ENCODE data around the gene PSTK. TPM values are rescaled to one million over a fixed set of nuclear protein-coding genes. Genes with fewer than 3 reads are reported as not detected.
A peak's percentile ranks its signal among the peaks of the same experiment; 100 is the strongest.

The PSTK gene
- total and polyA plus RNA-seq, 2 of the 13 experiments (the other 11 are each of a cell fraction or from before 2014, with no cell fraction given): 8.2 to 9.3 TPM

DNA sequence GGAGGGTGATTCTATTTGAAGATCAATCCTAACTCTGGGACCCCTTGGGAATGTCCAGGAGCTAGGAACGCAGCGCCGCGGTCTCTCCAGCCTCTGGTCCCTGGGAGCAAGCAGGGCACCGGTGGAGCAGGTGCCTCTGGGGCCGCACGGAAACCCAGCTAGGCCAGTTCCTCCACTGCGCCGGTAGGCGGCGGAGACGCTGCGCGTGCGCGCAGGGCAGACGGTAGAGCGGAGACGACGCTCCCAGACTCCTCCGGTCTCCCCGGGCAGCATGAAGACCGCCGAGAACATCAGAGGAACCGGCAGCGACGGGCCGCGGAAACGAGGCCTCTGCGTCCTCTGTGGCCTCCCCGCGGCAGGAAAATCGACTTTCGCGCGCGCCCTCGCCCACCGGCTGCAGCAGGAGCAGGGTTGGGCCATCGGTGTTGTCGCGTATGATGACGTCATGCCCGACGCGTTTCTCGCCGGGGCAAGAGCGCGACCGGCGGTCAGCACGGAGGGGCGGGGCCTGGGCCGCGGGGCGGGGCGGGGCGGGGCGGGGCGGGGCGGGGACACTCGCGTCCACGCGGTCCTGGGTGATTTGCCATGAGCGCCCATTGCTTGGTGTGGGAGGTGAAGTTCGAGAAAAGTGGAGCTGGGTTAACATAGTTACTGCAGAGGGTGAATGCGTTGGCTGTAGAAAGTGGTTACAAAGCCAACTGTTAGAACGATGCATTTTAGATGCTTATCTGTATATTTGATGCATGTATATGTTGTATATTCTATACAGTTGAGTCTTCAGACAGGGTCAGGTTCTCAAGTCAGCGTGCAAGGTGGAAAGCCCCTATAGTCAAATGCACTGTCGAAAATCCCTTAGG lies at the start of gene PSTK (continued):
- TF ChIP-seq, protein P1, sequence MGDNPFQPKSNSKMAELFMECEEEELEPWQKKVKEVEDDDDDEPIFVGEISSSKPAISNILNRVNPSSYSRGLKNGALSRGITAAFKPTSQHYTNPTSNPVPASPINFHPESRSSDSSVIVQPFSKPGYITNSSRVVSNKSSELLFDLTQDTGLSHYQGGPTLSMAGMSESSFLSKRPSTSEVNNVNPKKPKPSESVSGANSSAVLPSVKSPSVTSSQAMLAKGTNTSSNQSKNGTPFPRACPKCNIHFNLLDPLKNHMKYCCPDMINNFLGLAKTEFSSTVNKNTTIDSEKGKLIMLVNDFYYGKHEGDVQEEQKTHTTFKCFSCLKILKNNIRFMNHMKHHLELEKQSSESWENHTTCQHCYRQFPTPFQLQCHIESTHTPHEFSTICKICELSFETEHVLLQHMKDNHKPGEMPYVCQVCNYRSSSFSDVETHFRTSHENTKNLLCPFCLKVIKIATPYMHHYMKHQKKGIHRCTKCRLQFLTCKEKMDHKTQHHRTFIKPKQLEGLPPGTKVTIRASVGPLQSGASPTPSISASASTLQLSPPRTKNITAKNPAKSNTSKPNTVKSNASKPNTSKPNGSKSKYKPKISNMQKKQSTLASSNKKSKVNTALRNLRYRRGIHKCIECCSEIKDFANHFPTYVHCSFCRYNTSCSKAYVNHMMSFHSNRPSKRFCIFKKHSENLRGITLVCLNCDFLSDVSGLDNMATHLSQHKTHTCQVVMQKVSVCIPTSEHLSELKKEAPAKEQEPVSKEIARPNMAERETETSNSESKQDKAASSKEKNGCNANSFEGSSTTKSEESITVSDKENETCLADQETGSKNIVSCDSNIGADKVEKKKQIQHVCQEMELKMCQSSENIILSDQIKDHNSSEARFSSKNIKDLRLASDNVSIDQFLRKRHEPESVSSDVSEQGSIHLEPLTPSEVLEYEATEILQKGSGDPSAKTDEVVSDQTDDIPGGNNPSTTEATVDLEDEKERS (CRISPR knock-in tag; IDR thresholded peaks at IDR 0.05): no peak
- TF ChIP-seq, protein P2, sequence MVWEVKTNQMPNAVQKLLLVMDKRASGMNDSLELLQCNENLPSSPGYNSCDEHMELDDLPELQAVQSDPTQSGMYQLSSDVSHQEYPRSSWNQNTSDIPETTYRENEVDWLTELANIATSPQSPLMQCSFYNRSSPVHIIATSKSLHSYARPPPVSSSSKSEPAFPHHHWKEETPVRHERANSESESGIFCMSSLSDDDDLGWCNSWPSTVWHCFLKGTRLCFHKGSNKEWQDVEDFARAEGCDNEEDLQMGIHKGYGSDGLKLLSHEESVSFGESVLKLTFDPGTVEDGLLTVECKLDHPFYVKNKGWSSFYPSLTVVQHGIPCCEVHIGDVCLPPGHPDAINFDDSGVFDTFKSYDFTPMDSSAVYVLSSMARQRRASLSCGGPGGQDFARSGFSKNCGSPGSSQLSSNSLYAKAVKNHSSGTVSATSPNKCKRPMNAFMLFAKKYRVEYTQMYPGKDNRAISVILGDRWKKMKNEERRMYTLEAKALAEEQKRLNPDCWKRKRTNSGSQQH (CRISPR knock-in tag; IDR thresholded peaks at IDR 0.05; ENCODE audit: low read depth): peak; percentile 71; the same call in 1 of the 2 replicates
- peak; percentile 92 for TF ChIP-seq XRCC5 (optimal IDR thresholded peaks at IDR 0.05; ENCODE audit: low read length)
- no peak for TF ChIP-seq ESRRA (CRISPR knock-in tag; IDR thresholded peaks at IDR 0.05; ENCODE audit: low read depth)
- TF ChIP-seq ZNF121 (CRISPR knock-in tag; IDR thresholded peaks at IDR 0.05): no peak
- TF ChIP-seq MXI1 (IDR thresholded peaks at IDR 0.05; ENCODE audit: borderline replicate concordance, low read depth, low read length): peak; percentile 56; the same call in 2 of the 3 replicates
- peak; percentile 99 for TF ChIP-seq ATF7 (IDR thresholded peaks at IDR 0.05)
- peak; percentile 93 for TF ChIP-seq ATF7 (CRISPR knock-in tag; IDR thresholded peaks at IDR 0.05)
- TF ChIP-seq PPARG (CRISPR knock-in tag; conservative IDR thresholded peaks at IDR 0.05): no peak
- TF ChIP-seq ZNF713 (CRISPR knock-in tag; IDR thresholded peaks at IDR 0.05): 0 out of 2 replicates have a peak, but pooled peaks have one; percentile 57
- 0 out of 2 replicates have a peak, but pooled peaks have one; percentile 36 for TF ChIP-seq ZSCAN25 (CRISPR knock-in tag; IDR thresholded peaks at IDR 0.05)
- TF ChIP-seq, protein P3, sequence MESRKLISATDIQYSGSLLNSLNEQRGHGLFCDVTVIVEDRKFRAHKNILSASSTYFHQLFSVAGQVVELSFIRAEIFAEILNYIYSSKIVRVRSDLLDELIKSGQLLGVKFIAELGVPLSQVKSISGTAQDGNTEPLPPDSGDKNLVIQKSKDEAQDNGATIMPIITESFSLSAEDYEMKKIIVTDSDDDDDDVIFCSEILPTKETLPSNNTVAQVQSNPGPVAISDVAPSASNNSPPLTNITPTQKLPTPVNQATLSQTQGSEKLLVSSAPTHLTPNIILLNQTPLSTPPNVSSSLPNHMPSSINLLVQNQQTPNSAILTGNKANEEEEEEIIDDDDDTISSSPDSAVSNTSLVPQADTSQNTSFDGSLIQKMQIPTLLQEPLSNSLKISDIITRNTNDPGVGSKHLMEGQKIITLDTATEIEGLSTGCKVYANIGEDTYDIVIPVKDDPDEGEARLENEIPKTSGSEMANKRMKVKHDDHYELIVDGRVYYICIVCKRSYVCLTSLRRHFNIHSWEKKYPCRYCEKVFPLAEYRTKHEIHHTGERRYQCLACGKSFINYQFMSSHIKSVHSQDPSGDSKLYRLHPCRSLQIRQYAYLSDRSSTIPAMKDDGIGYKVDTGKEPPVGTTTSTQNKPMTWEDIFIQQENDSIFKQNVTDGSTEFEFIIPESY (CRISPR knock-in tag; IDR thresholded peaks at IDR 0.05): 0 out of 2 replicates have a peak, but pooled peaks have one; percentile 6
- TF ChIP-seq ZNF652 (CRISPR knock-in tag; IDR thresholded peaks at IDR 0.05; ENCODE audit: borderline replicate concordance, low read depth): no peak
- peak; percentile 93 for TF ChIP-seq ZNF883 (CRISPR knock-in tag; IDR thresholded peaks at IDR 0.05; ENCODE audit: not compliant biosample characterization)
- TF ChIP-seq SNAPC2 (CRISPR knock-in tag; IDR thresholded peaks at IDR 0.05): no peak
- no peak for TF ChIP-seq NR2F2 (IDR thresholded peaks at IDR 0.05; ENCODE audit: borderline replicate concordance, low read depth)
- TF ChIP-seq, protein P4, sequence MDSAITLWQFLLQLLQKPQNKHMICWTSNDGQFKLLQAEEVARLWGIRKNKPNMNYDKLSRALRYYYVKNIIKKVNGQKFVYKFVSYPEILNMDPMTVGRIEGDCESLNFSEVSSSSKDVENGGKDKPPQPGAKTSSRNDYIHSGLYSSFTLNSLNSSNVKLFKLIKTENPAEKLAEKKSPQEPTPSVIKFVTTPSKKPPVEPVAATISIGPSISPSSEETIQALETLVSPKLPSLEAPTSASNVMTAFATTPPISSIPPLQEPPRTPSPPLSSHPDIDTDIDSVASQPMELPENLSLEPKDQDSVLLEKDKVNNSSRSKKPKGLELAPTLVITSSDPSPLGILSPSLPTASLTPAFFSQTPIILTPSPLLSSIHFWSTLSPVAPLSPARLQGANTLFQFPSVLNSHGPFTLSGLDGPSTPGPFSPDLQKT (CRISPR knock-in tag; IDR thresholded peaks at IDR 0.05; ENCODE audit: borderline replicate concordance): no peak
- peak; percentile 89 for TF ChIP-seq KDM2A (CRISPR knock-in tag; IDR thresholded peaks at IDR 0.05; ENCODE audit: borderline replicate concordance, low read depth)
- no peak for TF ChIP-seq SOX13 (IDR thresholded peaks at IDR 0.05)
- no peak for TF ChIP-seq SOX13 (CRISPR knock-in tag; conservative IDR thresholded peaks at IDR 0.05 in 1 of 2, IDR thresholded peaks at IDR 0.05 in 1 of 2)
- peak; percentile 42 for TF ChIP-seq TAF15 (IDR thresholded peaks at IDR 0.05; ENCODE audit: low read depth, low read length, poor library complexity, severe bottlenecking)
